Measurements from ENCODE around the gene H2BW1.
"Not testable (repeated sequence)": the region's sequence is repeated elsewhere in the genome, so short reads cannot be mapped to it uniquely, and the experiment has no call there.

DNA sequence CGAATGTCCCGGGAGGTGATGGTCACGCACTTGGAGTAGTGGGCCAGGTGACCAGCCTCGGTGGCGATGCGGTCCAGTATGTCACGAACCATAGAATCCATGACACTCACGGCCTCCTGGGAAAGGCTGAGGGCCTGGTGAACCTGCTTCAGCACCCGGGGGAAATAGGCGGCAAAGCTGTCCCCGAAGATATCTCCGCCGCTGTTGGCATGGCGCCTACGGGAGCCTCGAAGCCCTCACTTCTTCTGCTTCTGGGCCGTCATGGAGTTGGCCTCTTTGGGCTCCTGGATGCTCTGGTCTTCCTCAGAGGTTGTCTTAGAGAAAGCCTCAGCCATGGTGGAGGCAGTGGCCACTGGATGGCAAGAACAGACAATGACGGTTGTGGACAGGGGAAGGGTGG, 49.1 kb upstream of the H2BW1 start:
- TF ChIP-seq, protein P1, sequence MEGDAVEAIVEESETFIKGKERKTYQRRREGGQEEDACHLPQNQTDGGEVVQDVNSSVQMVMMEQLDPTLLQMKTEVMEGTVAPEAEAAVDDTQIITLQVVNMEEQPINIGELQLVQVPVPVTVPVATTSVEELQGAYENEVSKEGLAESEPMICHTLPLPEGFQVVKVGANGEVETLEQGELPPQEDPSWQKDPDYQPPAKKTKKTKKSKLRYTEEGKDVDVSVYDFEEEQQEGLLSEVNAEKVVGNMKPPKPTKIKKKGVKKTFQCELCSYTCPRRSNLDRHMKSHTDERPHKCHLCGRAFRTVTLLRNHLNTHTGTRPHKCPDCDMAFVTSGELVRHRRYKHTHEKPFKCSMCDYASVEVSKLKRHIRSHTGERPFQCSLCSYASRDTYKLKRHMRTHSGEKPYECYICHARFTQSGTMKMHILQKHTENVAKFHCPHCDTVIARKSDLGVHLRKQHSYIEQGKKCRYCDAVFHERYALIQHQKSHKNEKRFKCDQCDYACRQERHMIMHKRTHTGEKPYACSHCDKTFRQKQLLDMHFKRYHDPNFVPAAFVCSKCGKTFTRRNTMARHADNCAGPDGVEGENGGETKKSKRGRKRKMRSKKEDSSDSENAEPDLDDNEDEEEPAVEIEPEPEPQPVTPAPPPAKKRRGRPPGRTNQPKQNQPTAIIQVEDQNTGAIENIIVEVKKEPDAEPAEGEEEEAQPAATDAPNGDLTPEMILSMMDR (IDR thresholded peaks at IDR 0.05; ENCODE audit: insufficient read depth, low read length, poor library complexity, severe bottlenecking) = not testable (repeated sequence)
- not testable (repeated sequence) for TF ChIP-seq EZH2phosphoT487 (conservative IDR thresholded peaks at IDR 0.05; ENCODE audit: low read length)

Measured in SU-DHL-6 (cell line).